HG02870 (cell line): ENCODE results near the gene EPHB2.
"Not testable (repeated sequence)": the region's sequence is repeated elsewhere in the genome, so short reads cannot be mapped to it uniquely, and the experiment has no call there.

Source experiments
- ATAC-seq: cut with Tn5 transposase; IDR thresholded peaks from one replicate; pipeline ENCODE4 v1.9.1; 2021; ENCODE audit warnings: mild to moderate bottlenecking, moderate library complexity; ENCODE audit not compliant: unreplicated experiment

The EPHB2 gene

GRCh38 chr1:22930240-22930912, 219.7 kb downstream of the EPHB2 start:
- ATAC-seq = no peak

GRCh38 chr1:22932803-22933470, 222.3 kb downstream of the EPHB2 start:
- ATAC-seq = no peak

GRCh38 chr1:22935433-22935832, 224.8 kb downstream of the EPHB2 start:
- ATAC-seq = no peak

GRCh38 chr1:22936681-22937080, 226.0 kb downstream of the EPHB2 start:
- no peak for ATAC-seq

- no peak for ATAC-seq
Observed at GRCh38 chr1:22941257-22941656, 230.6 kb downstream of the EPHB2 start.

- ATAC-seq = no peak
Observed at GRCh38 chr1:22944346-22945055, 233.9 kb downstream of the EPHB2 start.

GRCh38 chr1:22945171-22945570, 234.5 kb downstream of the EPHB2 start:
- not testable (repeated sequence) for ATAC-seq

GRCh38 chr1:22949822-22950331, 239.2 kb downstream of the EPHB2 start:
- no peak for ATAC-seq

- no peak for ATAC-seq
Observed at GRCh38 chr1:22951796-22952195, 241.2 kb downstream of the EPHB2 start.

- no peak for ATAC-seq
Observed at GRCh38 chr1:22952694-22953056, 242.0 kb downstream of the EPHB2 start.

- ATAC-seq = no peak
Observed at GRCh38 chr1:22953057-22953739, 242.6 kb downstream of the EPHB2 start.

- no peak for ATAC-seq
Observed at GRCh38 chr1:22953740-22954141, 243.1 kb downstream of the EPHB2 start.

GRCh38 chr1:22955146-22955545, 244.5 kb downstream of the EPHB2 start:
- ATAC-seq = no peak

GRCh38 chr1:22957066-22957465, 246.4 kb downstream of the EPHB2 start:
- ATAC-seq = no peak

- no peak for ATAC-seq
Observed at GRCh38 chr1:22958556-22958955, 247.9 kb downstream of the EPHB2 start.

- ATAC-seq = no peak
Observed at GRCh38 chr1:22959545-22960360, 249.1 kb downstream of the EPHB2 start.

- ATAC-seq = no peak
Observed at GRCh38 chr1:22962558-22962957, 251.9 kb downstream of the EPHB2 start.

- ATAC-seq = no peak
Observed at GRCh38 chr1:22963044-22963677, 252.5 kb downstream of the EPHB2 start.

GRCh38 chr1:22966309-22966708, 255.7 kb downstream of the EPHB2 start:
- ATAC-seq = no peak

GRCh38 chr1:22967833-22968232, 257.2 kb downstream of the EPHB2 start:
- ATAC-seq = no peak
